HG02840 (cell line): ENCODE measurements around the gene SLC38A9.
"Not testable (repeated sequence)": the region's sequence is repeated elsewhere in the genome, so short reads cannot be mapped to it uniquely, and the experiment has no call there.

ENCODE experiments used
- ATAC-seq: cut with Tn5 transposase; IDR thresholded peaks from one replicate; pipeline ENCODE4 v1.9.1; 2021; ENCODE audit warnings: mild to moderate bottlenecking, moderate library complexity, moderate number of reproducible peaks; ENCODE audit not compliant: unreplicated experiment, low FRiP score

SLC38A9 gene

GRCh38 chr5:55620766-55621160 is 91.4 kb downstream of the SLC38A9 start:
- ATAC-seq = no peak

- no peak for ATAC-seq
Measured at GRCh38 chr5:55620009-55620765, 91.9 kb downstream of the SLC38A9 start.

DNA sequence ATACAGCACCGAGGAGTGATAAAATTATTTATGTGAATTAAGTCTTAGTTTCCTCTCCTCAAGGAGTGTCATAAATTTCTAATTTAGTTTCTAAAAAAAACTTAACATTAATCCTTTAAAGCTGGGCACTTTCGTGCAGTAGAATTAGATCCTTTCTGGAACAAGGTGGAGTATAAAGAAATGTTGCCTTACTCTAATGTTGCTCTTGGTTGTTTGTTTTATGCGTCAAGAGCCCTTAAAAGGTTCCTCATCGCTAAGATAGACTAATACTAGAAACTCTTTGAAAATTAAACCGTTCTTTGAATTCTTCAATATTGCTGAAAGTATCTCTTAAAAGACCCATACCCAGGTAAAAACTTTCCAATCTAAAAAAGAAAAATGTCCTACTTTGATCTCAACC is 93.8 kb downstream of the SLC38A9 start:
- ATAC-seq = no peak

DNA sequence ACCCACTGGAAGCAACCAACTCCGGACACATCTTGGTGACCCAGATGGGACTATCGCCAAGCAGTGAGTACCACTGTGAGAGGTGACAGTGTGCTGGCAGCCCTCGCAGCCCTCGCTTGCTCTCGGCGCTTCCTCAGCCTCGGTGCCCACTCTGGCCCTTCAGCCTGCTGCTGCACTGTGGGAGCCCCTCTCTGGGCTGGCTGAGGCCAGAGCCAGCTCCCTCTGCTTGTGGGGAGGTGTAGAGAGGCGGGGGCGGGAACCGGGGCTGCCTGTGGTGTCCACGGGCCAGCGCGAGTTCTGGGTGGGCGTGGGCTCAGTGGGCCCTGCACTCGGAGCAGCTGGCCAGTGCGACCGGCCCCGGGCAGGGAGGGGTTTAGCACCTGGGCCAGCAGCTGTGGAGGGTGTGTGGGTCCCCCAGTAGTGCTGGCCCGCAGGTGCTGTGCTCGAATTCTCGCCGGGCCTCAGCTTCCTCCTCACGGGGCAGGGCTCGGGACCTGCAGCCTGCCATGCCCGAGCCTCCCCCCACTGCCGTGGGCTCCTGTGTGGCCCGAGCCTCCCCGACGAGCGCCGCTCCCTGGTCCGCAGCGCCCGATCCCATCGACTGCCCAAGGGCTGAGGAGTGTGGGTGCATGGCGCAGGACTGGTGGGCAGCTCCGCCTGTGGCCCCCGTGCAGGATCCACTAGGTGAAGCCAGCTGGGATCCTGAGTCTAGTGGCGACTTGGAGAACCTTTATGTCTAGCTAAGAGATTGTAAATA is 98.8 kb downstream of the SLC38A9 start:
- no peak for ATAC-seq

GRCh38 chr5:55610542-55610941 is 101.6 kb downstream of the SLC38A9 start:
- no peak for ATAC-seq

GRCh38 chr5:55609413-55609812 is 102.7 kb downstream of the SLC38A9 start:
- ATAC-seq = no peak

- ATAC-seq = no peak
Measured at GRCh38 chr5:55608595-55609349, 103.4 kb downstream of the SLC38A9 start.

DNA sequence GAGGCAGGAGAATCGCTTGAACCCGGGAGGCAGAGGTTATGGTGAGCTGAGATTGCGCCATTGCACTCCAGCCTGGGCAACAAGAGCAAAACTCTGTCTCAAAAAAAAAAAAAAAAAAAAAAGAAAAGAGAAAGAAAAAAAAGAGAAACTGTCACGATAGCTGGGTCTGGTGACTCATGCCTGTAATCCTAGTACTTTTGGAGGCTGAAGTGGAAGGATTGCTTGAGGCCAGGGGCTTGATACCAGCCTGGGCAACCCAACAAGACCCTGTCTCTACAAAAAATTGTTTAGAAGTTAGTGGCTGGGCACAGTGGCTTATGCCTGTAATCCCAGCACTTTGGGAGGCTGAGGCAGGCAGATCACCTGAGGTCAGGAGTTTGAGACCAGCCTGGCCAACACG is 104.8 kb downstream of the SLC38A9 start:
- not testable (repeated sequence) for ATAC-seq

DNA sequence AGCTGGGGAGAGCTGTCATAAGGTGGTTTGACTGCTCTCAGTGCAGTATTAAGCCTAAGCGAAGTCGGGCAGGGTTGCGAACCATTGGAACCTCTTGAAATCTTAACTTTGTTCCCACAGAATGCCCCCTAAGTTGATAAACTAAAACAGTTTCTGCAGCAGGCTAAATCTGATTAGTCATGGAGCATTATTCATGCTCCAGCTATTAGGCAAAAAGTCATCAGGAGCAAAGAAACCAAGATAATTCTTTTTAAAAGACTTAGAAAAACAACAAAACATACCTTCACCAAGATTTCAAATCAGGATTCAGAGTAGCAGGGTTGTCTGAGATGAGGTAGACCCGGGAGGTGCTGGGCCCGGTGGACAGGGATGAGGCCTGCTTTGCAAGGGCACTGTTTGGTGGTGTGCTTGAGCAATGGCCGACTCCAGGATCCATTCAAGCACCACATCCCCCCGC is 107.5 kb downstream of the SLC38A9 start:
- no peak for ATAC-seq

DNA sequence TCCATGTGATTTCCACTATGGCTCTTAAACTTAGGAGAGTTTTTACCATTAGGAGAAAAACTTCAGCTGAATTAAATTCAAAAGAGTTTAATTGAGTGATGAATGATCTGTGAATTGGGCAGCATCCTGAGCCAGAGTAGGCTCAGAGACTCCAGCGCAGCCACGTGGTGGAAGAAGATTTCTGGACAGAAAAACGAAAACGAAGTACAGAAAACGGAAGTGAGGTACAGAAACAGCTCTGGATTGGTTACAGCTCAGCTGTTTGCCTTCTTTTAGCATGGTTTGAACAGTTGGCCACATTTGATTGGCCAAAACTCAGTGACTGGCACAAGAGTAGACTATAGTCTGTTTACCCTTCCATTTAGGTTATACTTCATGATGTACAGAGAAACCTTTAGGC is 108.2 kb downstream of the SLC38A9 start:
- ATAC-seq = no peak

- ATAC-seq = no peak
Measured at GRCh38 chr5:55601628-55602027, 110.5 kb downstream of the SLC38A9 start.

GRCh38 chr5:55601204-55601618 is 110.9 kb downstream of the SLC38A9 start:
- ATAC-seq = no peak

DNA sequence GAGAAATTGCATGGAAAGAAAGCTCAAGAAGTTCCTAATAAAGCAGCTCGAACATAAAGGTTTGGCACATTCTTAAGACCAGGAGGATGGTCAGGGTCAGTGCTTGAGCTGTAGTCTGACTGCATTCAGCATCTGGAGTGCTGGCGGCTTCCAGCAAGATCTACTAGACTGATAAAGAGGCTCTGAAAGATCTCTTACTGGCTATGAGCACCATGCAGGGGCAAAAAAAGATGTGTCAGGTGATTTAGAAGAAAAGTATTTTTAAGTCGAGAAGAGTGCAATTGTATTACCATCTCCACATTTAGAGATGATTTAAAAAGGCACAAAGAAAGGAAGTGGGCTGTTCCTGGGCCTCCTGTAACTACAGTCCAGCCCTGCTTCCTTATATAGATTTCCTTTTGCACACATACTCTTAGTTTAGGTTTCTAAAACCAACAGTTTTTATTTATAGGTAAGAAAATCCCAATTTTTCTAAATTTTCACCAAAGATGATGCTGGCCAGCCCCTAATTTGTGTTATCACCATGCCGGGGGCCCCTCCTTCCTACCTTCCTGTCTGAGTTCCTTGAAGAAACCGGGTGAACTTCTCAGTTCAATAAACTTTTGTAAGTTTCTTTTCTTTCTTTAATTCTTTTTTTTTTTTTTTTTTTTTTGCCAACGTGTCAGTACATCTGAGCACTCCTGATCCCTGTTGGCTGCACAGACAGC is 111.5 kb downstream of the SLC38A9 start:
- ATAC-seq = no peak

GRCh38 chr5:55600086-55600485 is 112.0 kb downstream of the SLC38A9 start:
- ATAC-seq = no peak

DNA sequence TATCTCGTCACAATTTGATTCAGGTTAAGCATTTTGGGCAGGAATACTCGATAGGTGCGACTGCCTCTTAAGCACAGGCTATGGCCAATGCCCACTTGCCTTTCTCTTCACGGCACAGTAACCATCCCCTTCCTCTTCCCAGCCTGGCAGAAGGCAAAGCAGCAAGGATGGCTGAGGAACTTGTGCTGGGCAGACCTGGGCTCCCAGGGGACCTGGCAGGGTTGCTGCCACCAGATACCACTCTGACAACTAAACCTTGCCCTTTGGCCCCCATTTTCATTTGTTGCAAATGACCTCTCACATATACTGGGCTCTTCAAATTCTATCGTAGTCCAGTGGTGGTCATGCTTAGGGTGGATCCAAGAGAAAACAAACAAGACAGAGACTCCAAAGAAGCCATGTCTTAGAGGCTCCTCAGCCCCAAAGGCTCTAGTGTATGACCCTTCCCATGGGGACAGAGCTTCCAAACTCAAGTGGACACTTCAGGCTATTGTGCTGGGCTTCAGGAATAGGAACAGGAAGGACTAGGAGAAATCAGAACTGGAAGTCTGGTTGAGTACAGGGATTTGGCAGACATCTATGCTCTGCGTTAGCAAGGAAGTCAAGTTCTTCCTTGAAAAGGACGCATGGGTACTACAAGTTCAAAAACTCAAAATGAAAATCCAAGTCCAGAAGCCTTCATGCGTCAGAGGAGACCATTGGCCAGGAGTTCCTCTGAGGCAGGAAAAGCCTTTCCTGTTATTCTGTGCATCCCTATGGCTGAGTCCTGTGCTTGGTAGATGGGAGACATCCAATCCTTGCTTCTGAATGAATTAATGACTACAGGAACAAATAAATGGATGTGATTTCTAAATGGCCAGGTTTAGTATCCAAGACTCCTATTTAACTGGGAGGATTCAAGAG is 112.7 kb downstream of the SLC38A9 start:
- no peak for ATAC-seq

GRCh38 chr5:55597014-55597981 is 114.8 kb downstream of the SLC38A9 start:
- no peak for ATAC-seq

DNA sequence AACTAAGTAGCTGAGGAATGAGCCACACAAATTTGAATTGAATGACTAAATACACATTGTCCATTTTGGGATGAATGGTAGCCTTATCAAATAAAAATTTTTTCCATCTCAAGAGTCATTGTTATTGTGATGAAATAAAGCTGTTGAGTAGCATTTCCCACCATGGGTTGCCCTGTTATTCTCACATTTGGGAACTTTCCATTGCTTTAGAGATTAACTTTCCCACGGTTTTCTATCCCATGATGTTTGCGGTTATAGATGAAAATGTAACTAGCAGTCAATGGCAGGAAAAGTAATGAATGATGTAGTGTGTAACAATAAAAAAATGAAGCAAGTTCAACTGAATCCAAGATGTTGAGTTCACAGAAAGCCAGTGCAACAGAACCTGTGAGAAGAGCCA is 117.5 kb downstream of the SLC38A9 start:
- no peak for ATAC-seq

DNA sequence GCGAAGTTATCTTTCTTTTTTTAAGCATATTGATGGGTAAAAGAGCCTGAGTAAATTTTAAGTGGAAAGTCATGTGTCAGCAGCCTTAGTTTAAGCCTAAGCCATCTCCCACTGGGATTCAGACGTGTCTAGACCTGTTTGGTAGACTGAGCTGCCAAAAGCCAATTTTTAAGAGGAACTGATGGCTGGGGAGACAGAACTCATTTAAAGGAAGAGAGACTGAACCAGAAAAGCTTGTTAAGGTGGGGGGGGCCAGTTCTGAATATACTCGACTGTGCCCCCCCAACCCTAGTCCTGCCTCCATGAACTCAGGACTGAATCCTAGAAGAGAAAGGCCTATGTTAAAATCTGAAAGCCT is 119.0 kb downstream of the SLC38A9 start:
- no peak for ATAC-seq
